Jurkat, Clone E6-1 (cell line): Measurements from ENCODE around the gene PFDN4.

ENCODE experiments used
- DNase-seq: peaks from one replicate; pipeline ENCODE4 v3.0.0-alpha.2; 2011; ENCODE audit warnings: low read depth, low spot score
- H3K4me3 ChIP-seq: 2 replicates; pipeline ENCODE4 v1.5.1; 2011; ENCODE audit warnings: mild to moderate bottlenecking, low read length, control low read depth, moderate library complexity

Gene PFDN4

DNA sequence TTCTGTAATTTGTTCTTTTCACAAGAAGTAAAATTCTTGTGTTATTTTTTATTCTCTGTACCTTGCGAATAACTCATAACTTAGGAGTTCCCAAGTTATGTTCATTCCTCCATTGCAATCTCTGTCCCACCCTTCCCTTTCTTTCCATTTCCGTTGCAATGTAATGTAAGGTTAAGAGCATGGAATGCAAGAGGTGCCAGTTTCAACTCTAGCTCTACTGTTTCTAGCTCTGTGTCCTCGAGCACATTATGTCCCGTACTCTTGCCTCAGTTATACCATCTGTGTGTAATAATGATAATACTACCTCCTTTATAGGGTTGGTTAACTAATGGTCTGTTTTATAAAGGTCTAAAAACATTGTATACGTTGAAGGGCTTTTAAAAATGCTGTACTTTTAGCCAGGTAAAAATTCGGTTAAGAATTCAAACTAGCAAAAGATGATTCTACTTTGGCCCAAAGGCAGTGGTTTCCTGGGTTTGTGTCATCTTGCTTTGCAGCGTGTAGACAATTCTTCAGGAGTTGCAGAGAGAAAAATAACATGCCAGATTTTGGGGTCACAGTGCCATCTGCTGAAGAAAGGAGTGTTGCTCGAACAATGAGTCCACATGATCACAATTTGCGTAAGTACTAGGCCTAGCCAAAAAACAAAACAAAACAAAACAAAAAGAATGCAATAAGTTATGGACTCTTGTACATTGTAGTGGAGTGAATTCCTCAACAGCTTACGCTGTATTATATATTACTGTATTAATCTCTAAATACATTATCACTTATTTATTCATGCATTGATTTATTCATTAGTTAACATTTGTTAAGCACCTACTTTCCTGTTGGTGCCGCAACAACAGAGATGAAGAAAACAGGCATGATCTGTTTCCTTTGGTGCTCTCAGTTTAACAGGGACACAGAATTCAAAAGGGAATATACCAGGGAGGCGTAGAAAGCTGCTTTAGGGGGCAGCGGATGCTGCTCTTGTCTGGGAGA is 10.0 kb upstream of the PFDN4 start:
- no peak overlapping the region for H3K4me3 ChIP-seq
- DNase-seq = no peak

GRCh38 chr20:54199283-54199682 is 8.6 kb upstream of the PFDN4 start:
- DNase-seq = no peak
- H3K4me3 ChIP-seq = no peak overlapping the region

GRCh38 chr20:54199721-54200176 is 8.1 kb upstream of the PFDN4 start:
- peak; percentile 50 for DNase-seq
- no peak overlapping the region for H3K4me3 ChIP-seq

DNA sequence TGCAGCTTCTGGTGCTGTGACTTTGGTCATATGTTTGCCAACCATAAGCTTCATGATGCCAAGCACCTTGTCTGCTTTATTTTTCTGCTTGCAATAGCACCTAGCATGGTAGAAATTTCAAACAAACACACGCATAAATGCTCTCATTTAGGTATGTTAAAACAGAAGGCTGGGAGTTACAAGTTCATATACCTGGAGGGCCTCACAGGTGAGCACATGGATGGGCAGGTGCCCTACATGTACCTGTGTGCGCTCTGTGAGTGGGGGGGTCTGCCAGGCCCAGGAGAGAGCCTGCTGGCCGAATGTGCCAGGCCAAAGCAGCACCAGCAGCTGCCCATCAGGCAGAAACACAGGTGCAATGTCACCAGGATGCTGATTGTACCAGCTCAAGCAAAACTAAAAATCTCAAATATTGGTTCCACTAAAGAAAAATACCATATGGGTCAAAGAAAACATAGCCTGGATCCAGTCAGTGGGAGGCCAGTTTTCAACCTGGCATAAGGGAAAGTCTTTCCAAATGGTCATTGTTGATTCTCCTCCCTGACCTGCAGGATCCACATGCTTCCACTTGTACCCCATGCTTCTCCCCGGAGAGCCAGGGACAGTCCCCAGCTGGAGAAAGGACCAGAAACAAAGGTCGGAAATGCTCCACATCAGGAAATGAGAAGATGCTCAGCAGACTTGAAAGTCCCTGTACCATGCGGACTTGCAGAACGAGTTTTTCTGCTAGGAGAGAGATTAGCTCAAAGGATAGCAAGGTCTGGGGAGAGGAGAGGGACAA is 7.2 kb upstream of the PFDN4 start:
- no peak overlapping the region for H3K4me3 ChIP-seq
- no peak for DNase-seq

GRCh38 chr20:54201268-54201846 is 6.5 kb upstream of the PFDN4 start:
- no peak overlapping the region for H3K4me3 ChIP-seq
- no peak for DNase-seq

GRCh38 chr20:54203281-54203680 is 4.6 kb upstream of the PFDN4 start:
- H3K4me3 ChIP-seq = no peak overlapping the region
- no peak for DNase-seq

- DNase-seq = no peak
- H3K4me3 ChIP-seq = no peak overlapping the region
Measured at GRCh38 chr20:54204063-54204462, 3.8 kb upstream of the PFDN4 start.

DNA sequence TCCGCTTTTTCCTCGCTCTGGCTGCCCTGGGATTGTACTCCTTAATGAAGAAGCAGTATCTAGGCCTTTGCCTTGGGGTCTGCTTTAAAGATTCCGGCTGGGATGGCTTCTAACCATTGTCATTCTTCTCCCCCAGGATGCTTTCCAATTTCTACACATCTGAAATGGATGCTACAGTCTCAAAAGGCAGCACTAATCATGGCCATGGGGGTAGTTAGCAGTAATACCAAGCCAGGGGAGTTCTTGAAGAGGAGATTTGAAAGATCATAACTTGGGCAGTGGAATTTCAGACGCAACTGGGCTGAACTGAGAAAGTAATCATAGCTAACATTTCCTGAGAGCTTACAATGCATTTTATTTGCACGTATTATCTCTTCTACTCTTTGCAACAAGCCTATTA is 3.4 kb upstream of the PFDN4 start:
- no peak for DNase-seq
- no peak overlapping the region for H3K4me3 ChIP-seq

DNA sequence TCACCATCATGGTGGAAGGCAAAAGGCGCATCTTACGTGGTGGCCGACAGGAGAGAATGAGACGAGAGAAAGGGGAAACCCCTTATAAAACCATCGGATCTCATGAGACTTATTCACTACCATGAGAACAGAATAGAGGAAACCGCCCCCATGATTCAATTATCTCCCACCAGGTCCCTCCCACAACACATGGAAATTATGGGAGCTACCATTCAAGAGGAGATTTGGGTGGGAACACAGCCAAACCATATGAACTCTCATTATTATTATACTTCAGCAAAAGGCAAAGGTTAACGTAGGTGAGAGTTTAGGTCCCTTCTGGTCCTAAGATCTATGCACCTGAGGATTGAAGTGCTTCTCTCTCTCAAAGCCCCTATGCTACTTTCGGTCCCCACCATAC is 2.4 kb upstream of the PFDN4 start:
- DNase-seq = no peak
- H3K4me3 ChIP-seq = no peak overlapping the region

GRCh38 chr20:54207053-54207742 is 689 bp upstream of the PFDN4 start:
- no peak for DNase-seq
- peak overlapping the region; percentile 95; the same call in 1 of the 2 replicates for H3K4me3 ChIP-seq

DNA sequence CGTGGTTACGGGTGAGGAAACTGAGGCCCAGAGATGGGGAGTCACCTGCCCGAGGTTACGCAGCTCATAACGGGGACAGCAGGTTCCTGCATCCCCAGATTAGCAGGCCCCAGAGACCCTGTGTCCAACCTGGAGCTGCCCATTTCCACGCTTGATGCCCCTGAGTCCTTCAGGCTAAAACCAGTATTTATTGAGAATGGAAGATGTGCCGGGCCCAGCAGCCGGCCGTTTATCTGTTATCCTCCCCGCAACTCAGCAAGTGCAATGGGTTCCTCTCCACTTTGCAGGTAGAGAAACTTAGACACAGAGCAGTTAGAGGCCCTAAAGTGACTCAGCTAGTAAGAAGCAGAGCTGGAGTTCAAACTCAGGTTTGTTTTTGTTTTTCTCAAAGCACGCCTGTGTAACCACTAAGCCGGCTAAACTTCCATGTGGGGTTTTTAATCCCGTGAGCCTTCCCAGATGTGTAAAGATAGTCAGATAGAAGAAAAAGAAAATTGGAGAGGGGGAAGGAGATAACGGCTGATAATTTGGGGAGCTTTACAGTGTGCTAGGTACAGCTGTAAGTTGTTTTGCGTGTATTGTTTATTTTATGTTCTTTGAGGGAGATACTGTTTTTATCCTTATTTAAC is 775 bp downstream of the PFDN4 start:
- H3K4me3 ChIP-seq = peak overlapping the region; percentile 95
- DNase-seq = no peak

DNA sequence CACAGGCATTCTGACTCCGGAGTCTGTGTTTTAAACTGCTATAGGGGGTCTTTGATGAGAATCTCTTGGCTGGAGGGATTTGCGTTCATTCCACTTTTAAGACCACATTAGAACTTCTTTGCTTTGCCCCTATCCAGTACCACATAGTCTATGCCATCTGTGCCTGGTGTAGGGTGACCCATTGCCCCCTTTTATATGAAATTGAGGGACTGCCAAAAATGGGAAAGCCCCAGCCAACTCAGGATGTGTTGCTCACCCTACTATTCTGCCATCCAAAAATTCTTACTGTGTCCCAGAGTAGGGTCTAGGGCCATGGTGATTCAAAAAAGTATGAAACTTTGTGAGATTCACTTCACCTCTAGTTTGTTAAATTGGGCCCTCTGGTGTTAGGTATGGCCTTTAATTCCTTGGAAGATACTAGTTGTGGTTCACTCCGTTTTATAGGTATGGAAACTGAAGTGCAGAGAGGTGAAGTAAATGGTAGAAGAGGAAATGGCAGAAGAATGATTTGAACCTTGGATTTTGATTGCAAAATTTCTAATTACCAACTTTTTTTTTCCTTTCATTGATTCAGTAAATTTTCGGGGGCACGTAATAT is 1.4 kb downstream of the PFDN4 start:
- peak overlapping the region; percentile 95 for H3K4me3 ChIP-seq

GRCh38 chr20:54212226-54212625 is 4.3 kb downstream of the PFDN4 start:
- DNase-seq = no peak
- no peak overlapping the region for H3K4me3 ChIP-seq

More for the DNA sequence above, 1.4 kb downstream of the PFDN4 start:
- no peak for DNase-seq

GRCh38 chr20:54212871-54213270 is 5.0 kb downstream of the PFDN4 start:
- H3K4me3 ChIP-seq = no peak overlapping the region
- DNase-seq = no peak

DNA sequence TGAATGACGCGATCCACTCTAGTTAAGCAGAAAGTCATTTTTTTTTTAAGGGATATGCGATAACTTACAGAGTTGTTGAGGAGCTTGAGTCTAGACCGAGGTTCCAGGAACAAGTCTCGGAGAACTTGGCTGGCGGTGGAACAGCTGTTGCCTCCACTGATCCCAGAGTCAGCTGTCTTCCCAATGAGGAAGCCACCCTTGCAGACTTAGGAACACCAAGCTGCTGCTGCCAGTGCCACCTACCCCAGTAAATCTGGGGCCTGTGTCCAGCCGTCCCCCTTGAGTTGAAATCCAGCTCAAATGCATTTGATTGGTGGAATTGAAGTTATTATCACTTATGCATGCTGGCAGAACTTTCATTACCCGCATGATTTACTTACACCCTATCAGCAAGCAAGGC is 6.7 kb downstream of the PFDN4 start:
- DNase-seq = no peak
- H3K4me3 ChIP-seq = no peak overlapping the region

GRCh38 chr20:54215157-54215789 is 7.4 kb downstream of the PFDN4 start:
- H3K4me3 ChIP-seq = no peak overlapping the region
- DNase-seq = no peak

DNA sequence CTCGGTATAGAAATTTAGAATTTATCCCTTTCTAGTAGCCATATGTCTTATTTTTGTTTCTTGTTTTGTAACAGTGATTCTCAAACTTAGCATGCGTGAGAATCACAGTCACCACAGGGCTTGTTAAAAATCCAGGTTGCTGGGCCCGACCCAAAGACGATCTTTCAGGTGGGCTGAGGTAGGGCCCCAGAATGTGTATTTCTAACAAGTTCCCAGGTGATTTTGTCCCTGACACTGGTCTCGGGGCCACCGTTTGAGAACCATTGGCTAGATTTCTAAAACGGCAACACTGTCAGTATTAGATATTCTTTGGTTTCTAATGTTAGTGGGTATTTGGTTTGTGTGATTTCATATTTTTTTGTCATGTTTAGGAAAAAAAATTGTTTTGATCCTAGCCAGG is 9.9 kb downstream of the PFDN4 start:
- H3K4me3 ChIP-seq = no peak overlapping the region
- no peak for DNase-seq

DNA sequence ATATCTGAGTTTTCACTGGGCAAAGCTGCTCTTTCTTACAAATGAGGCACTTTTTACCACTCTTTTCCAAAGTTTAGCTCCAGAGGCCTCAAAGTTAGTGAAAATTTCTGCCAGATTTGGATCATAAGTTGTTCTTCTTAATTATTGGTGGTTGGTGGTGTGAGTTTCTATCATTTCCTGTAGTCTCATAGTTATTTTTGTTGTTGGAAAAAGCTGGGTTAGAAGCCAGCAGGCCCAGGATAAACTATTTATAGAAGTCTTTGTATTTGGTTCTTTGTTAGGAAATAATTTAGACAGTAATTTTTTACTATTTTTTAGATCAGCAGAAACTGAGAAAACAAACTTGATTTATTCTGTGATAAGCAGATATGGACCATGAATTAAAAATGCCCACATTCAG is 10.6 kb downstream of the PFDN4 start:
- H3K4me3 ChIP-seq = no peak overlapping the region
- no peak for DNase-seq
